Panc1 (cell line): ENCODE results near the gene MAPK11. TPM values are rescaled to one million over a fixed set of nuclear protein-coding genes. Genes with fewer than 3 reads are reported as not detected.
"Not testable (repeated sequence)": the region's sequence is repeated elsewhere in the genome, so short reads cannot be mapped to it uniquely, and the experiment has no call there.

Source experiments
- ATAC-seq: fragments of 200-7000 bp; cut with Tn5 transposase; 2 replicates; pipeline ENCODE4 v1.9.1; 2020; ENCODE audit warnings: mild to moderate bottlenecking, moderate library complexity
- BruUV-seq: library from RNA; stranded (reverse); fragments of 400-500 nt; replicated peaks from 2 replicates; lab custom pipeline; 2021; lab: Mats Ljungman, UMichigan
- CTCF ChIA-PET: fragments of 300-600 bp; sonication (Branson Sonifier 250); formaldehyde crosslinking; loops from one replicate; lab custom pipeline; 2022; ENCODE audit warnings: antibody characterized with exemption; lab: Charles Lee
- POLR2A ChIA-PET: fragments of 300-600 bp; sonication (Branson Sonifier 250); formaldehyde crosslinking; loops from one replicate; lab custom pipeline; 2022; ENCODE audit warnings: antibody characterized with exemption; lab: Charles Lee
- DNase-seq: peaks from one replicate; pipeline ENCODE4 v3.0.0-alpha.2; 2010; ENCODE audit warnings: low read depth, low spot score
- H3K27ac ChIP-seq: 2 replicates; pipeline ENCODE4 v1.5.1; 2011; ENCODE audit warnings: mild to moderate bottlenecking, low read length, inconsistent platforms
- H3K27me3 ChIP-seq: fragments of 200-500 bp; sonication (Bioruptor generic); 2 replicates; pipeline ENCODE4 v1.6.0; 2014; ENCODE audit warnings: low read length, inconsistent platforms; ENCODE audit not compliant: control insufficient read depth, insufficient read depth
- H3K36me3 ChIP-seq: fragments of 200-500 bp; sonication (Bioruptor generic); 2 replicates; pipeline ENCODE4 v1.5.1; 2014; ENCODE audit warnings: inconsistent platforms, mild to moderate bottlenecking, low read length, moderate library complexity; ENCODE audit not compliant: control insufficient read depth, insufficient read depth
- H3K4me1 ChIP-seq: 2 replicates; pipeline ENCODE4 v1.5.1; 2011; ENCODE audit warnings: inconsistent platforms, mild to moderate bottlenecking, low read length, moderate library complexity; ENCODE audit not compliant: control insufficient read depth, insufficient read depth
- H3K4me3 ChIP-seq, 2 experiments: 2 replicates each; pipeline ENCODE4 v1.5.1; 2011 to 2012; ENCODE audit warnings: low read depth in 2 of 2, low read length in 2 of 2, mild to moderate bottlenecking in 2 of 2, inconsistent platforms in 1 of 2, moderate library complexity in 1 of 2
- H3K9me3 ChIP-seq: fragments of 200-500 bp; sonication (Bioruptor generic); 2 replicates; pipeline ENCODE4 v1.5.1; 2014; ENCODE audit warnings: low read depth, mild to moderate bottlenecking, inconsistent platforms, low read length, moderate library complexity; ENCODE audit not compliant: control insufficient read depth, insufficient read depth
- POLR2AphosphoS5 ChIP-seq: IDR thresholded peaks from 2 replicates; pipeline ENCODE4 v1.6.1; 2012; ENCODE audit warnings: mild to moderate bottlenecking, low read depth, low read length, moderate library complexity
- SIN3A ChIP-seq: IDR thresholded peaks from 2 replicates; pipeline ENCODE4 v1.6.1; 2012; ENCODE audit warnings: low read depth, mild to moderate bottlenecking, low read length, moderate library complexity, borderline replicate concordance; ENCODE audit not compliant: insufficient read depth
- TCF7L2 ChIP-seq: IDR thresholded peaks from 2 replicates; pipeline ENCODE4 v1.6.1; 2011; ENCODE audit warnings: mild to moderate bottlenecking, low read depth, low read length, inconsistent platforms
- in situ Hi-C: cut with HindIII; loops from 2 replicates; pipeline ENCODE4 v1.10.0; 2016; ENCODE audit warnings: low sequenced_read_pairs, low pct_unique_long_range_greater_than_20kb
- intact Hi-C: fragments of 100-400 bp; cut with micrococcal nuclease; formaldehyde crosslinking; loops from one replicate; pipeline ENCODE4 v1.10.0; 2022; ENCODE audit not compliant: unreplicated experiment
- total RNA-seq: library from RNA; stranded (reverse); gene quantifications from one replicate; pipeline ENCODE4 v1.2.1, GENCODE V29; 2021; ENCODE audit not compliant: unreplicated experiment
- TF ChIP-seq, protein P1 (sequence below): fragments of 450-650 bp; IDR thresholded peaks from 2 replicates; pipeline ENCODE4 v1.5.1; 2017; ENCODE audit warnings: mild to moderate bottlenecking
- TF ChIP-seq, protein P2 (sequence below), 2 experiments: IDR thresholded peaks; 2 replicates each; pipeline ENCODE4 v1.6.1; 2011 to 2012; ENCODE audit warnings: low read depth in 2 of 2, control low read depth in 1 of 2, low read length in 1 of 2, mild to moderate bottlenecking in 1 of 2, moderate library complexity in 1 of 2; ENCODE audit not compliant: insufficient read depth in 1 of 2

The MAPK11 gene
- total RNA-seq, 1 experiment from 2014 or later, result 77.7 TPM

DNA sequence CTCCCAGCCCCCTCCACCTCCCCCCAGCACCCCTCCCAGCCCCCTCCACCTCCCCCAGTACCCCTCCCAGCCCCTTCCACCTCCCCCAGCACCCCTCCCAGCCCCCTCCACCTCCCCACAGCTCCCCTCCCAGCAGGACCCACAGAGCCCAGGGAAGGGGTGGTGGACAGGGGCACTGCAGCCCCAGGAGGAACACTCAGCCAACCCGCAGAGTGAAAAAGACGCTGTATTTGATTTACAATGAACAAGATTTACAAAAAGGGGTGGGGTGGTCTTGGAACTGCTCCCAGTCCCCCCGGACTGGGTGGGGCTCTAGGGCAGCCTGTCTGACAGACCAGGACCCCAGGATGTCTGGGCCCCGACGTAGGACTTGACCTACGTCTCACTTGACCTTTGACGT is 4.6 kb upstream of the MAPK11 start:
- no peak for DNase-seq
- no peaks in the 10 kb centered on the region for H3K36me3 ChIP-seq
- peak overlapping the region; percentile 66 for H3K27ac ChIP-seq
- intact Hi-C loops (loop anchor here (5.0 kb wide), 1 partner anchor 68 kb away; the partner anchor contains the start of gene PPP6R2), in situ Hi-C loops (no loop called here)
- peaks cover 21% of the 10 kb centered on the region for H3K4me1 ChIP-seq
- ChIA-PET CTCF (no interaction called here), POLR2A (no interaction called here)
- H3K27me3 ChIP-seq, result no peaks in the 10 kb centered on the region
- BruUV-seq, result no TSS peak
- H3K9me3 ChIP-seq, result no peaks in the 10 kb centered on the region
- TF ChIP-seq POLR2AphosphoS5, result no peak
- TF ChIP-seq, protein P1, sequence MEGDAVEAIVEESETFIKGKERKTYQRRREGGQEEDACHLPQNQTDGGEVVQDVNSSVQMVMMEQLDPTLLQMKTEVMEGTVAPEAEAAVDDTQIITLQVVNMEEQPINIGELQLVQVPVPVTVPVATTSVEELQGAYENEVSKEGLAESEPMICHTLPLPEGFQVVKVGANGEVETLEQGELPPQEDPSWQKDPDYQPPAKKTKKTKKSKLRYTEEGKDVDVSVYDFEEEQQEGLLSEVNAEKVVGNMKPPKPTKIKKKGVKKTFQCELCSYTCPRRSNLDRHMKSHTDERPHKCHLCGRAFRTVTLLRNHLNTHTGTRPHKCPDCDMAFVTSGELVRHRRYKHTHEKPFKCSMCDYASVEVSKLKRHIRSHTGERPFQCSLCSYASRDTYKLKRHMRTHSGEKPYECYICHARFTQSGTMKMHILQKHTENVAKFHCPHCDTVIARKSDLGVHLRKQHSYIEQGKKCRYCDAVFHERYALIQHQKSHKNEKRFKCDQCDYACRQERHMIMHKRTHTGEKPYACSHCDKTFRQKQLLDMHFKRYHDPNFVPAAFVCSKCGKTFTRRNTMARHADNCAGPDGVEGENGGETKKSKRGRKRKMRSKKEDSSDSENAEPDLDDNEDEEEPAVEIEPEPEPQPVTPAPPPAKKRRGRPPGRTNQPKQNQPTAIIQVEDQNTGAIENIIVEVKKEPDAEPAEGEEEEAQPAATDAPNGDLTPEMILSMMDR, result no peak
- TF ChIP-seq TCF7L2, result no peak
- no peak for TF ChIP-seq SIN3A
- TF ChIP-seq, protein P2, sequence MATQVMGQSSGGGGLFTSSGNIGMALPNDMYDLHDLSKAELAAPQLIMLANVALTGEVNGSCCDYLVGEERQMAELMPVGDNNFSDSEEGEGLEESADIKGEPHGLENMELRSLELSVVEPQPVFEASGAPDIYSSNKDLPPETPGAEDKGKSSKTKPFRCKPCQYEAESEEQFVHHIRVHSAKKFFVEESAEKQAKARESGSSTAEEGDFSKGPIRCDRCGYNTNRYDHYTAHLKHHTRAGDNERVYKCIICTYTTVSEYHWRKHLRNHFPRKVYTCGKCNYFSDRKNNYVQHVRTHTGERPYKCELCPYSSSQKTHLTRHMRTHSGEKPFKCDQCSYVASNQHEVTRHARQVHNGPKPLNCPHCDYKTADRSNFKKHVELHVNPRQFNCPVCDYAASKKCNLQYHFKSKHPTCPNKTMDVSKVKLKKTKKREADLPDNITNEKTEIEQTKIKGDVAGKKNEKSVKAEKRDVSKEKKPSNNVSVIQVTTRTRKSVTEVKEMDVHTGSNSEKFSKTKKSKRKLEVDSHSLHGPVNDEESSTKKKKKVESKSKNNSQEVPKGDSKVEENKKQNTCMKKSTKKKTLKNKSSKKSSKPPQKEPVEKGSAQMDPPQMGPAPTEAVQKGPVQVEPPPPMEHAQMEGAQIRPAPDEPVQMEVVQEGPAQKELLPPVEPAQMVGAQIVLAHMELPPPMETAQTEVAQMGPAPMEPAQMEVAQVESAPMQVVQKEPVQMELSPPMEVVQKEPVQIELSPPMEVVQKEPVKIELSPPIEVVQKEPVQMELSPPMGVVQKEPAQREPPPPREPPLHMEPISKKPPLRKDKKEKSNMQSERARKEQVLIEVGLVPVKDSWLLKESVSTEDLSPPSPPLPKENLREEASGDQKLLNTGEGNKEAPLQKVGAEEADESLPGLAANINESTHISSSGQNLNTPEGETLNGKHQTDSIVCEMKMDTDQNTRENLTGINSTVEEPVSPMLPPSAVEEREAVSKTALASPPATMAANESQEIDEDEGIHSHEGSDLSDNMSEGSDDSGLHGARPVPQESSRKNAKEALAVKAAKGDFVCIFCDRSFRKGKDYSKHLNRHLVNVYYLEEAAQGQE (IDR thresholded peaks at IDR 0.05; ENCODE audit: insufficient read depth in 1 of 2, low read depth in 2 of 2, low read length in 1 of 2), result no peak
- ATAC-seq, result no peak
- no peak overlapping the region for H3K4me3 ChIP-seq

DNA sequence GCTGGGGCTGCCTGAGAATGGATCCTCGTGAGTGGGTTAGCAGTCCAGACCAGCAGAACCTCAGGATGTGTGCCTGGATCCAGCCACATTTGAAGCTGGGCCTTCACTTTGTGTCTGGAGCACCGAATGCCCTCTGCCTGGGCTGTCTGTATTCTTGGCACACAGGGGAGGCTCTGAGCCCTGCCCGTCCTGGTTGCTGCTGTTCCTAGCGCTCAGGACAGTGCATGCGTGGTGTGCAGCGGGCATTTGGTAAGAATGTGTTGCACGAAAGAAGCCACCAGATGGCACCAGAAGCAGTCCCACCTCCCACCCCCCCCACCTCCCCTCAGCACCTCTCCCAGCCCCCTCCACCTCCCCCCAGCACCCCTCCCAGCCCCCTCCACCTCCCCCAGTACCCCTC is 4.1 kb upstream of the MAPK11 start:
- intact Hi-C loops (loop anchor here (5.0 kb wide), 1 partner anchor 68 kb away; the partner anchor contains the start of gene PPP6R2), in situ Hi-C loops (no loop called here)
- peaks cover 21% of the 10 kb centered on the region for H3K4me1 ChIP-seq
- no peaks in the 10 kb centered on the region for H3K9me3 ChIP-seq
- H3K27ac ChIP-seq, result peak overlapping the region; percentile 59
- BruUV-seq, result no TSS peak
- CTCF ChIA-PET, result no interaction called here
- TF ChIP-seq, protein P1, result peak; percentile 42
- TF ChIP-seq, protein P2 (IDR thresholded peaks at IDR 0.05; ENCODE audit: insufficient read depth in 1 of 2, low read depth in 2 of 2, low read length in 1 of 2), result no peak
- DNase-seq (no peak), ATAC-seq (peak; percentile 28; the same call in 1 of the 2 replicates)
- POLR2A ChIA-PET, result no interaction called here
- no peaks in the 10 kb centered on the region for H3K27me3 ChIP-seq
- no peak overlapping the region for H3K4me3 ChIP-seq
- no peaks in the 10 kb centered on the region for H3K36me3 ChIP-seq

DNA sequence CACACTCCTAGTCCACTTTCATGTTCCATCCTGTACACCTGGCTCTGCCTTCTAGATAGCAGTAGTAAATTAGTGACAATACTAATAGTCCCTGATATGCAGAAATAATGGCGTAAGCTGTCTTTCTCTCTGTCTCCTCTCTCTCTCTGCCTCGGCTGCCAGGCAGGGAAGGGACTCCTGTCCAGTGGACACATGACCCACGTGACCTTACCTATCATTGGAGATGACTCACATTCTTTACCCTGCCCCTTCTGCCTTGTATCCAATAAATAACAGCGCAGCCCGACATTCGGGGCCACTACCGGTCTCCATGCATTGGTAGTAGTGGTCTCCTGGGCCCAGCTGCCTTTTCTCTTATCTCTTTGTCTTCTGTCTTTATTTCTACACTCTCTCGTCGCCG is 3.6 kb upstream of the MAPK11 start:
- in situ Hi-C loops, H3K9me3 ChIP-seq, ATAC-seq, BruUV-seq, H3K4me3 ChIP-seq, H3K27me3 ChIP-seq, H3K36me3 ChIP-seq, DNase-seq: not testable (repeated sequence)
- intact Hi-C loops, result loop anchor here (5.0 kb wide), 1 partner anchor 69 kb away; the partner anchor contains the start of gene PPP6R2
- POLR2A ChIA-PET, result interaction anchor here (0.6 kb wide), 1 partner anchor 163 kb away, joined by 3 read pairs; no protein-coding TSS in a partner anchor
- Histone ChIP-seq H3K27ac (peak overlapping the region; percentile 59), H3K4me1 (peaks cover 21% of the 10 kb centered on the region)
- CTCF ChIA-PET, result interaction anchor here (0.9 kb wide), 1 partner anchor 21 kb away, joined by 3 read pairs; no protein-coding TSS in a partner anchor
